A549 (cell line): ENCODE measurements around the gene LENG8. TPM values are rescaled to one million over a fixed set of nuclear protein-coding genes. Genes with fewer than 3 reads are reported as not detected.

Experiments used
- ATAC-seq, 2 experiments: fragments of 200-7000 bp in 1 of 2; fragments of >200 bp in 1 of 2; cut with Nextera tagmentation in 1 of 2; cut with Tn5 transposase in 1 of 2; 3 replicates each; pipeline versions ENCODE4 v1.8.0 to v1.9.1; 2018 to 2020; ENCODE audit warnings: mild to moderate bottlenecking in 1 of 2, moderate library complexity in 1 of 2
- CTCF ChIA-PET: fragments of 300-600 bp; sonication (Branson Sonifier 250); formaldehyde crosslinking; extraction: SDS; loops from one replicate; lab custom pipeline; 2021; ENCODE audit warnings: antibody characterized with exemption, inconsistent platforms; lab: Yijun Ruan, JAX
- POLR2A ChIA-PET: fragments of 350-600 bp; formaldehyde crosslinking; extraction: SDS; loops from one replicate; lab custom pipeline; 2021; ENCODE audit warnings: antibody characterized with exemption, inconsistent platforms; lab: Yijun Ruan, JAX
- DNase-seq, 2 experiments: peaks; one replicate each; pipeline versions ENCODE4 v3.0.0 to v3.0.0-alpha.2; 2011 to 2016; ENCODE audit warnings: low read depth in 1 of 2, low spot score in 1 of 2
- FAIRE-seq: peaks from 2 replicates; lab custom pipeline; 2011; peaks lifted over from hg19 to GRCh38; lab: Jason Lieb, UNC
- H3K27ac ChIP-seq, 2 experiments: fragments of >200 bp; sonication (Bioruptor Twin); formaldehyde crosslinking; 3 replicates each; pipeline ENCODE4 v1.5.1; 2016 to 2017
- H3K4me1 ChIP-seq: fragments of >200 bp; sonication (Bioruptor Twin); formaldehyde crosslinking; 3 replicates; pipeline ENCODE4 v1.6.1; 2016
- H3K4me2 ChIP-seq: fragments of >200 bp; sonication (Bioruptor Twin); formaldehyde crosslinking; 3 replicates; pipeline ENCODE4 v1.6.1; 2016
- H3K4me3 ChIP-seq: fragments of >200 bp; sonication (Bioruptor Twin); formaldehyde crosslinking; 3 replicates; pipeline ENCODE4 v1.5.1; 2016
- H3K9me3 ChIP-seq: fragments of >200 bp; sonication (Bioruptor Twin); formaldehyde crosslinking; 3 replicates; pipeline ENCODE4 v1.6.1; 2016
- CBX8 ChIP-seq: fragments of 200-600 bp; sonication (generic); IDR thresholded peaks from 2 replicates; pipeline ENCODE4 v1.6.1; 2016
- E2F6 ChIP-seq: IDR thresholded peaks from 2 replicates; pipeline ENCODE4 v1.6.1; 2012; ENCODE audit warnings: low read depth, borderline replicate concordance
- ELK1 ChIP-seq: fragments of 150-350 bp; IDR thresholded peaks from 2 replicates; pipeline ENCODE4 v1.6.1; 2014; ENCODE audit warnings: low read depth, mild to moderate bottlenecking, low read length
- EP300 ChIP-seq, 2 experiments: fragments of >200 bp; sonication (Bioruptor Twin); formaldehyde crosslinking; IDR thresholded peaks; 2 replicates in 1 of 2; 3 replicates in 1 of 2; pipeline ENCODE4 v1.6.1; 2016 to 2017
- ESRRA ChIP-seq: fragments of 150-350 bp; IDR thresholded peaks from 2 replicates; pipeline ENCODE4 v1.6.1; 2014; ENCODE audit warnings: mild to moderate bottlenecking, low read length, borderline replicate concordance
- GATA3 ChIP-seq: IDR thresholded peaks from 2 replicates; pipeline ENCODE4 v1.6.1; 2012; ENCODE audit warnings: borderline replicate concordance
- NPAS2 ChIP-seq: fragments of 250-450 bp; sonication (Bioruptor Pico); IDR thresholded peaks from 2 replicates; pipeline ENCODE4 v1.8.0; 2022; ENCODE audit warnings: mild to moderate bottlenecking, moderate library complexity, borderline replicate concordance
- PHF8 ChIP-seq: fragments of 200-600 bp; sonication (generic); IDR thresholded peaks from 2 replicates; pipeline ENCODE4 v1.6.1; 2016; ENCODE audit warnings: low read depth, mild to moderate bottlenecking, antibody characterized with exemption, moderate library complexity, borderline replicate concordance
- USF2 ChIP-seq: fragments of 450-650 bp; IDR thresholded peaks from 2 replicates; pipeline ENCODE4 v1.6.1; 2014; ENCODE audit warnings: antibody characterized with exemption
- WGBS: methylation state at CpG from one replicate; pipeline ENCODE4 v1.1.6; 2017; ENCODE audit errors: missing lambda C conversion rate; 5-methylcytosine and 5-hydroxymethylcytosine counted together
- polyA plus RNA-seq, 4 experiments: library from polyadenylated mRNA; depleted of rRNA in 3 of 4; stranded (reverse); fragments of >200 nt; fragmentation: RNase III in 1 of 4; extraction: RNeasy Plus Mini Kit Qiagen cat#74134 plus additional on column Dnase treatment in 1 of 4; gene quantifications; 2 replicates in 3 of 4; 3 replicates in 1 of 4; pipeline ENCODE4 v1.2.3, GENCODE V29; 2011 to 2017
- TF ChIP-seq, protein P1 (sequence below): IDR thresholded peaks from 2 replicates; pipeline ENCODE4 v1.6.1; 2012
- TF ChIP-seq, protein P2 (sequence below): fragments of 200-600 bp; sonication (generic); IDR thresholded peaks from 2 replicates; pipeline ENCODE4 v1.6.1; 2016; ENCODE audit warnings: antibody characterized with exemption, mild to moderate bottlenecking, moderate library complexity
- TF ChIP-seq, protein P3 (sequence below): fragments of >200 bp; sonication (Bioruptor Twin); formaldehyde crosslinking; IDR thresholded peaks from 3 replicates; pipeline ENCODE4 v1.6.1; 2016

Gene LENG8
- polyA plus RNA-seq, 2 of the 4 experiments (the other 2 are of a cell fraction) = 30.6 to 140 TPM

DNA sequence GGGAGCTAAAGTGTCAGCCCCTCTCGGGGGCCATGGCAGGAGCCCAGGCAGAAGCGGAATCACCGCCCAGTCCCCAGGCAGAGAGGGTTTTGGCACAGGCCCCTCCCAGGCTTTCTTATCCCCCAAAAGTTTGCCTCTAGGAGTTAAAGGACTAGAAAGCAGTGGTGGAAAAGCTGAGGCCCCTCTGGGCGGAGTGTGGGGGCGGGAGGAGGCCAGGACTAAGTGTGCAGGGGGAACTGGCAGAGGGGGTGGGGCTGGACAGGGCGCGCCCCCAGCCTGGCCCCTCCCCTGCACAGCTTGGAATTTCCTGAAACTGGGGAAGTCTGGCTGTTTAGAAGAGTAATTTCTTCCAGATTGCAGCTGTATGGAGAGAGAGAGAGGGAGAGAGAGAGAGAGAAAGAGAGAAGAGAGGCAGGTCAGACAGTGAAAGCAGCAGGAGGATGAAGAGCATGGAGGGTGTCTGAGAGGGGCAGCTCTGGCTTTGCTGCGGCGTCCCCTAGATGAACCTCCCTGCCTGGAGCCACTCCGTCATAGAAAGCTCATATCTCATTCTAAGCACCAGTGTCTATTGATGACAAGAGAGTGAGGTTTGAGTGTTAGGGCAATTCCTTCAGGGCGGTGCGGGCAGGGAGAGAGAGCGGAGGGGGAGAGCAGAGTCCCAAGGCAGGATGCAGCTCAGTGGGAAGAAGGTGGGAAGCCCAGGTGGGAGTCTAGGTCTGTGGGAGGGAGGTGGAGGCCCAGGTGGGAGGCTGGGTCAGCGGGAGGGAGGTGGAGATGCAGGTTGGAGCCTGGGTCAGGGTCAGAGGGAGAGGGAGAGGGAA, 24.3 kb downstream of the LENG8 start, which contains the start of gene CDC42EP5 (continued):
- no peak for TF ChIP-seq ELK1
- TF ChIP-seq, protein P1, sequence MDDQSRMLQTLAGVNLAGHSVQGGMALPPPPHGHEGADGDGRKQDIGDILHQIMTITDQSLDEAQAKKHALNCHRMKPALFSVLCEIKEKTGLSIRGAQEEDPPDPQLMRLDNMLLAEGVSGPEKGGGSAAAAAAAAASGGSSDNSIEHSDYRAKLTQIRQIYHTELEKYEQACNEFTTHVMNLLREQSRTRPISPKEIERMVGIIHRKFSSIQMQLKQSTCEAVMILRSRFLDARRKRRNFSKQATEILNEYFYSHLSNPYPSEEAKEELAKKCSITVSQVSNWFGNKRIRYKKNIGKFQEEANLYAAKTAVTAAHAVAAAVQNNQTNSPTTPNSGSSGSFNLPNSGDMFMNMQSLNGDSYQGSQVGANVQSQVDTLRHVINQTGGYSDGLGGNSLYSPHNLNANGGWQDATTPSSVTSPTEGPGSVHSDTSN = no peak

- WGBS = 60% methylated on average over 6 of the region's 6 CpGs
- POLR2A ChIA-PET = interaction anchor here (1.7 kb wide), 1 partner anchor 11 kb away, joined by 7 read pairs; the partner anchor contains the start of gene LENG9
- ATAC-seq (no peak), FAIRE-seq (no peak), DNase-seq (no peak)
- H3K9me3 ChIP-seq = no peaks in the 10 kb centered on the region
- H3K27ac ChIP-seq = no peak overlapping the region
- H3K4me1 ChIP-seq = peaks cover 6% of the 10 kb centered on the region; the same call in 1 of the 3 replicates
- H3K4me3 ChIP-seq = no peak overlapping the region
- no peak overlapping the region for H3K4me2 ChIP-seq
- TF ChIP-seq, protein P2, sequence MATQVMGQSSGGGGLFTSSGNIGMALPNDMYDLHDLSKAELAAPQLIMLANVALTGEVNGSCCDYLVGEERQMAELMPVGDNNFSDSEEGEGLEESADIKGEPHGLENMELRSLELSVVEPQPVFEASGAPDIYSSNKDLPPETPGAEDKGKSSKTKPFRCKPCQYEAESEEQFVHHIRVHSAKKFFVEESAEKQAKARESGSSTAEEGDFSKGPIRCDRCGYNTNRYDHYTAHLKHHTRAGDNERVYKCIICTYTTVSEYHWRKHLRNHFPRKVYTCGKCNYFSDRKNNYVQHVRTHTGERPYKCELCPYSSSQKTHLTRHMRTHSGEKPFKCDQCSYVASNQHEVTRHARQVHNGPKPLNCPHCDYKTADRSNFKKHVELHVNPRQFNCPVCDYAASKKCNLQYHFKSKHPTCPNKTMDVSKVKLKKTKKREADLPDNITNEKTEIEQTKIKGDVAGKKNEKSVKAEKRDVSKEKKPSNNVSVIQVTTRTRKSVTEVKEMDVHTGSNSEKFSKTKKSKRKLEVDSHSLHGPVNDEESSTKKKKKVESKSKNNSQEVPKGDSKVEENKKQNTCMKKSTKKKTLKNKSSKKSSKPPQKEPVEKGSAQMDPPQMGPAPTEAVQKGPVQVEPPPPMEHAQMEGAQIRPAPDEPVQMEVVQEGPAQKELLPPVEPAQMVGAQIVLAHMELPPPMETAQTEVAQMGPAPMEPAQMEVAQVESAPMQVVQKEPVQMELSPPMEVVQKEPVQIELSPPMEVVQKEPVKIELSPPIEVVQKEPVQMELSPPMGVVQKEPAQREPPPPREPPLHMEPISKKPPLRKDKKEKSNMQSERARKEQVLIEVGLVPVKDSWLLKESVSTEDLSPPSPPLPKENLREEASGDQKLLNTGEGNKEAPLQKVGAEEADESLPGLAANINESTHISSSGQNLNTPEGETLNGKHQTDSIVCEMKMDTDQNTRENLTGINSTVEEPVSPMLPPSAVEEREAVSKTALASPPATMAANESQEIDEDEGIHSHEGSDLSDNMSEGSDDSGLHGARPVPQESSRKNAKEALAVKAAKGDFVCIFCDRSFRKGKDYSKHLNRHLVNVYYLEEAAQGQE = no peak
- TF ChIP-seq ELK1 (no peak), ESRRA (no peak), NPAS2 (CRISPR knock-in tag) (no peak), GATA3 (no peak), PHF8 (no peak), E2F6 (no peak), EP300 (IDR thresholded peaks at IDR 0.05) (no peak), CBX8 (no peak), USF2 (no peak)
- TF ChIP-seq, protein P3, sequence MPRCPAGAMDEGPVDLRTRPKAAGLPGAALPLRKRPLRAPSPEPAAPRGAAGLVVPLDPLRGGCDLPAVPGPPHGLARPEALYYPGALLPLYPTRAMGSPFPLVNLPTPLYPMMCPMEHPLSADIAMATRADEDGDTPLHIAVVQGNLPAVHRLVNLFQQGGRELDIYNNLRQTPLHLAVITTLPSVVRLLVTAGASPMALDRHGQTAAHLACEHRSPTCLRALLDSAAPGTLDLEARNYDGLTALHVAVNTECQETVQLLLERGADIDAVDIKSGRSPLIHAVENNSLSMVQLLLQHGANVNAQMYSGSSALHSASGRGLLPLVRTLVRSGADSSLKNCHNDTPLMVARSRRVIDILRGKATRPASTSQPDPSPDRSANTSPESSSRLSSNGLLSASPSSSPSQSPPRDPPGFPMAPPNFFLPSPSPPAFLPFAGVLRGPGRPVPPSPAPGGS = no peak
- CTCF ChIA-PET = interaction anchor here (0.8 to 1.8 kb wide), 2 partner anchors 8 to 35 kb away, joined by 3 to 9 read pairs; no protein-coding TSS in a partner anchor
These were observed 24.9 kb downstream of the LENG8 start for GRCh38 chr19:54473892-54474372.
